Measurements from ENCODE around the gene GABRG3. TPM values are rescaled to one million over a fixed set of nuclear protein-coding genes. Genes with fewer than 3 reads are reported as not detected.

GABRG3 gene
- total and polyA plus RNA-seq, 7 donors, result not detected

GRCh38 chr15:27449941-27450340 is 479.0 kb downstream of the GABRG3 start:
- intact Hi-C loops (cut with DNase I), result no loop called here
- H3K27me3 ChIP-seq (ENCODE audit: insufficient read depth in 3 of 3, low read length in 2 of 3), result no peaks in the 10 kb centered on the region

GRCh38 chr15:27454281-27455075 is 483.5 kb downstream of the GABRG3 start:
- Histone ChIP-seq H3K4me3 (no peak overlapping the region), H3K27ac (no peak overlapping the region), H3K4me1 (no peaks in the 10 kb centered on the region), H3K27me3 (ENCODE audit: insufficient read depth in 3 of 3, low read length in 2 of 3) (no peaks in the 10 kb centered on the region), H3K36me3 (ENCODE audit: insufficient read depth in 1 of 2, low read depth in 1 of 2) (no peaks in the 10 kb centered on the region), H3K9me3 (no peaks in the 10 kb centered on the region)
- WGBS, 3 donors, result 64 to 77% (median 68%) methylated on average over 13 of the region's 13 CpGs
- no peak for TF ChIP-seq CTCF (IDR thresholded peaks at IDR 0.05)
- ATAC-seq (no peak), DNase-seq (no peak)
- intact Hi-C loops (cut with DNase I), result no loop called here

More at GRCh38 chr15:27449941-27450340, 479.0 kb downstream of the GABRG3 start:
- H3K4me3 ChIP-seq, result no peak overlapping the region
- WGBS, 3 donors, result 19 to 28% (median 20%) methylated on average over 5 of the region's 5 CpGs
- no peaks in the 10 kb centered on the region for H3K4me1 ChIP-seq
- H3K36me3 ChIP-seq (ENCODE audit: insufficient read depth in 1 of 2, low read depth in 1 of 2), result no peaks in the 10 kb centered on the region
- H3K9me3 ChIP-seq, result no peaks in the 10 kb centered on the region
- no peak for TF ChIP-seq CTCF (IDR thresholded peaks at IDR 0.05)
- ATAC-seq, result no peak
- no peak for DNase-seq
- H3K27ac ChIP-seq, result no peak overlapping the region

GRCh38 chr15:27456807-27457206 is 485.8 kb downstream of the GABRG3 start:
- no peak overlapping the region for H3K4me3 ChIP-seq
- no peak for DNase-seq
- no peaks in the 10 kb centered on the region for H3K36me3 ChIP-seq (ENCODE audit: insufficient read depth in 1 of 2, low read depth in 1 of 2)
- H3K27me3 ChIP-seq (ENCODE audit: insufficient read depth in 3 of 3, low read length in 2 of 3), result no peaks in the 10 kb centered on the region
- 45 to 50% (median 49%) methylated on average over 6 of the region's 6 CpGs for WGBS, 3 donors
- no peaks in the 10 kb centered on the region for H3K9me3 ChIP-seq
- ATAC-seq, result no peak
- H3K4me1 ChIP-seq, result no peaks in the 10 kb centered on the region
- TF ChIP-seq CTCF (IDR thresholded peaks at IDR 0.05), result no peak
- intact Hi-C loops (cut with DNase I), result no loop called here
- H3K27ac ChIP-seq, result no peak overlapping the region

- Histone ChIP-seq H3K27ac (no peak overlapping the region), H3K4me1 (no peaks in the 10 kb centered on the region), H3K9me3 (no peaks in the 10 kb centered on the region), H3K4me3 (no peak overlapping the region), H3K36me3 (ENCODE audit: insufficient read depth in 1 of 2, low read depth in 1 of 2) (no peaks in the 10 kb centered on the region), H3K27me3 (ENCODE audit: insufficient read depth in 3 of 3, low read length in 2 of 3) (no peaks in the 10 kb centered on the region)
- no peak for TF ChIP-seq CTCF (IDR thresholded peaks at IDR 0.05)
- ATAC-seq (no peak), DNase-seq (no peak)
- intact Hi-C loops (cut with DNase I), result no loop called here
- WGBS, 3 donors, result 54 to 66% (median 62%) methylated on average over 6 of the region's 6 CpGs
Observed at GRCh38 chr15:27457766-27458165, 486.8 kb downstream of the GABRG3 start.

All from psoas muscle (tissue), 8 donors.